ENCODE data around the gene LMX1B.

The LMX1B gene

DNA sequence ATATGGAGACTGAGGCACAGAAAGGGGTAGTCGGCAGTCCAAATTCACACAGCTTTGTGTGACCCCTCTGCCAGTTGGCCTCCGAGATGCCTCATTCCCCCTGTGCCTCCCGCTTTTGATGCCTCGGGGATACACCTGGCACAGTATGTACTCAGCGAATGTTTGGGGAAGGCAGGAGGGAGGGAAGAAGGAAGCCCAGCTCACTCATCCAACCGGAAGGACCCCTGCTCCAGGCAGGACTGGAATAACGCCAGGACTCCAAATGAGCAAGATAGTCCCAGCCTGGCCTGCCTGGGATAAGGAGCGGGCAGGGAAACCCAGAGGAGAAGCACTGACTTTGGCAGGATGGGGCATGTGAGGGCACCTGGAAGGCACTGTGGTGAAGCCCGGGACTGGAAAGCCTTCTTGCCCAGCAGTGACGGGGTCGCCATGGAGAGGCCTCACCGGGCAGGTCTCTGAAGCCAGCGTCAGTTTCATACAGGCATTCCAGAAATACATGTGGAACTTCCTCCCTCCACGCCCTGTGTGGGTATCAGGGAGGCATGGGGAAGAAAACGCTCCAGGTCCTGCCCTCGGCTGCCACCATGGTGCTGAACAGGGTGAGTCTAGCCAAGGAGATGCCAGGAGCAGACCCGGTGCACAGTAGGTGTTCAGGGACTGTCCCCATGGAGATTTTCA lies 20.3 kb downstream of the LMX1B start:
- no peak for DNase-seq (ENCODE audit: low spot score)
- TF ChIP-seq, protein P1, sequence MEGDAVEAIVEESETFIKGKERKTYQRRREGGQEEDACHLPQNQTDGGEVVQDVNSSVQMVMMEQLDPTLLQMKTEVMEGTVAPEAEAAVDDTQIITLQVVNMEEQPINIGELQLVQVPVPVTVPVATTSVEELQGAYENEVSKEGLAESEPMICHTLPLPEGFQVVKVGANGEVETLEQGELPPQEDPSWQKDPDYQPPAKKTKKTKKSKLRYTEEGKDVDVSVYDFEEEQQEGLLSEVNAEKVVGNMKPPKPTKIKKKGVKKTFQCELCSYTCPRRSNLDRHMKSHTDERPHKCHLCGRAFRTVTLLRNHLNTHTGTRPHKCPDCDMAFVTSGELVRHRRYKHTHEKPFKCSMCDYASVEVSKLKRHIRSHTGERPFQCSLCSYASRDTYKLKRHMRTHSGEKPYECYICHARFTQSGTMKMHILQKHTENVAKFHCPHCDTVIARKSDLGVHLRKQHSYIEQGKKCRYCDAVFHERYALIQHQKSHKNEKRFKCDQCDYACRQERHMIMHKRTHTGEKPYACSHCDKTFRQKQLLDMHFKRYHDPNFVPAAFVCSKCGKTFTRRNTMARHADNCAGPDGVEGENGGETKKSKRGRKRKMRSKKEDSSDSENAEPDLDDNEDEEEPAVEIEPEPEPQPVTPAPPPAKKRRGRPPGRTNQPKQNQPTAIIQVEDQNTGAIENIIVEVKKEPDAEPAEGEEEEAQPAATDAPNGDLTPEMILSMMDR (IDR thresholded peaks at IDR 0.05), result no peak
- no peak overlapping the region for H3K27ac ChIP-seq
- H3K4me3 ChIP-seq, result no peak overlapping the region

DNA sequence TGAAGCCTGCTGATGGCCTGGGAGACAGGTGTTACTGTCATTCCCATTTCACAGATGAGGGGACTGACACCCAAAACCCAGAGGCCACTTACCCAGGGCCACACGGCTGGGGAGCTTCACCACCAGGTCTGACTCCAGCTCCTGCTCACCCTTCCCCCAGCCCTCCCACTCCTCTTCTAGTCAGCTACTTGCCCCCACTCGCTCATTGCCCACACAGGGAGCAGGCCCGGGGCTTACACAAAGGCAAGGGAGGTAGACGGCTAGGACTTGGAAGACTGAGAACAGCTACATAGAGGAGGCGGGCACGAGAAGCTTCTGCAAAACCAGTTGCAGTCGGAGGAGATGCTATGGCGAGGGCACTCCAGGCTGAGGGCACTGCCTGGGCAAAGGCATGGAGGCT lies 21.3 kb downstream of the LMX1B start:
- no peak overlapping the region for H3K4me3 ChIP-seq
- no peak for DNase-seq (ENCODE audit: low spot score)
- no peak overlapping the region for H3K27ac ChIP-seq
- TF ChIP-seq, protein P1 (IDR thresholded peaks at IDR 0.05), result no peak

DNA sequence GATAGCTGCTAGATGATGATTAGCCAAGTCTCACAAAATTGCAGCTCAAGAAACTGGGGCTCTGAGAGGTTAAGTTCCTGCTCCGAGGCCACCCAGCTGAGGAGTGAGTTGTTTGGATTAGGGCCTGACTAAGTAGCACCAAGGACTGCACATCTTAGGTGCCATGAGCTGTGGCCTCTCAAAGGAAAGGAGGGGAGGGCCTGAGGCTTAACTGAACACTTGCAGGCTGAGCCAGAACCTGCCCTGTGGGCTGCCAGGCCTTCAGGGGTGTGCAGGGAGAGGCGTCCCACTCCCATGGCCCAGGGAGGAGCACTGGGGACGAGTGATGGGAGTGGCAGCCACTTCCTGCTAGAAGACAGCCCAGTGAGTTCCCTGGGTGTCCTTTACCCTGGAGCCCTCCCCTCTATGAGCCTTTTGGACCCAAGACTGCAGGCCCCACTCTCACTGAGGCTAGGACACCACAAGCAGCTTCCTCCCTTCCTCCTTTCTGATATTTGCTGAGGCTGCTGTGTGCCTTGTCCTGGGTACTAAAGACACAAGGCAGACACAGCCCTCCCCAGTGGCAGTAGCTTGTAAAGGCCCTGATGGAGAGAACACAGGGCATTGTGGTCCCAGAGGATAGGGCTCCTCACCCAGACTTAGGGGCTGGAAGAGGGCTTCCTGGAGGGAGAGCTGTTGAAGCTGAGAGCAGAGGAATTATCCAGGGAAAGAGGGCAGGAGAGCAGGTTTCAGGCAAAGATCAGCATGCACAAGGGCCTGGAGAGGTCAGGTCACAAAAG lies 22.1 kb downstream of the LMX1B start:
- no peak for DNase-seq (ENCODE audit: low spot score)
- Histone ChIP-seq H3K27ac (no peak overlapping the region), H3K4me3 (no peak overlapping the region)
- TF ChIP-seq, protein P1 (IDR thresholded peaks at IDR 0.05), result no peak

DNA sequence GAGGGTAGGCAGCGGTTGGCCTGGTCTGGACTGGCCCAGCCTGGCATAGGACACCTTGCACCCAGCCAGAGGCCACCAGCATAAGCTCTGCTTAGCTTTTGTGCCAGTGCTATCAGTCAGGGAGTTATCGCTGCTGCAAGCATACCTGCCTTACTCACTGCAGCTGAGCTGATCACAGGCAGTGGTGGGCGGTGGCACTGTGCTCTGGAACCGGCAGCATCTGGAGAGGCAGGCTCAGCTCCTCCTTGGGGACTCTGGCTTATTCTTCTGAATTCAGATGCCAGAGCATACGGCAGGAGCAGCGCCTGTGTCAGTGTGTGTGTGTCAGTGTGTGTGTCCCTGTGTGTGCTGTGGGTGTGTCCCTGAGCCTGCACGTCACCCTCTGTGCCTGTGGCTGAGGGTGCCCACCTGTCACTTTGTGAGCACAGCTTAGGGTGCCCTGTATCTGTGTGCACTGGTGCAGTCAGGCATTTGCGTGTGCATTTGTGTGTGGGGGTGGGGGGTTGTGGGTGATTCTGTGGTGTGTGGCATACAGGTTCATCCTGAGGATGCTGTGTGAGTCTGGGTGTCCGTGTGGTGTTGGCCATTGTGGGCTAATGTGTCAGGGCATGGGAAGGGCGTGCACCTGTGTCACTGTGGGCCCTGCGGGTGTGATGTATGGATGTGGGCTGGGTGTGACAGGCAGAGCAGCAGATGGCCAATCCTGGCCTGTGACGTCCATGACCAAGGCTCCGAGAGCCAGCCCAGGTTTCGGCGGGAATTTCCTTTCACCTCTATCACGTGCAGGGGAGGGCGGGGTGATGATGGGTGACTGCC lies 23.5 kb downstream of the LMX1B start:
- no peak overlapping the region for H3K4me3 ChIP-seq
- no peak overlapping the region for H3K27ac ChIP-seq
- TF ChIP-seq, protein P1 (IDR thresholded peaks at IDR 0.05), result no peak
- DNase-seq (ENCODE audit: low spot score), result no peak

DNA sequence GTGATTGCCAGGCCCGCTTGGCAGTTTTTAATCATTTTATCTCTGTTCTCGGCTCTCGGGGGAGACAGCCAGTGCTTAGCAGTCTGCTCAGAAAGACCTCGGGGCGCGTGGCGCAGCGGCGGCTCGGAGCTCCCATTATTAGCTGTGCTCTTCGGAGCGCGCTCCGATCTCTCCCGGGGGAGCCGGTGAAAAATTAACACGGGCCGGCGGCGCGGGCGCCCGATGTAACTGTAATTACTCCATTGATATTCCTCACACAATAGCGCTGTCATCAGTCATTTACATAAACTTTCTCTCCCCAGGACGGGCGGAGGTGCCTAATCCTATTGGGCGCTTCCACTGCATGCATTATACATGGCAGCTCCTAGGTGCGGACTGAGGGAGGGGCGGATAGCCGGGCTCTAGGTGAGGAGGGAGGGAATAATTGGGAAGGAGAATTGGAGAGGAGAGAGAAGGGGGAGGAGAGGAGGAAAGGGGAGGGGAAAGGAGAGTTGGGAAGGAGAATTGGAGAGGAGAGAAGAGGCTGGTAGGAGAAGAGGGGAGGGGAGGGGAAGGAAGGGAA lies 24.9 kb downstream of the LMX1B start:
- TF ChIP-seq, protein P1 (IDR thresholded peaks at IDR 0.05), result no peak
- H3K27ac ChIP-seq, result no peak overlapping the region
- peak overlapping the region; percentile 36 for H3K4me3 ChIP-seq
- no peak for DNase-seq (ENCODE audit: low spot score)

DNA sequence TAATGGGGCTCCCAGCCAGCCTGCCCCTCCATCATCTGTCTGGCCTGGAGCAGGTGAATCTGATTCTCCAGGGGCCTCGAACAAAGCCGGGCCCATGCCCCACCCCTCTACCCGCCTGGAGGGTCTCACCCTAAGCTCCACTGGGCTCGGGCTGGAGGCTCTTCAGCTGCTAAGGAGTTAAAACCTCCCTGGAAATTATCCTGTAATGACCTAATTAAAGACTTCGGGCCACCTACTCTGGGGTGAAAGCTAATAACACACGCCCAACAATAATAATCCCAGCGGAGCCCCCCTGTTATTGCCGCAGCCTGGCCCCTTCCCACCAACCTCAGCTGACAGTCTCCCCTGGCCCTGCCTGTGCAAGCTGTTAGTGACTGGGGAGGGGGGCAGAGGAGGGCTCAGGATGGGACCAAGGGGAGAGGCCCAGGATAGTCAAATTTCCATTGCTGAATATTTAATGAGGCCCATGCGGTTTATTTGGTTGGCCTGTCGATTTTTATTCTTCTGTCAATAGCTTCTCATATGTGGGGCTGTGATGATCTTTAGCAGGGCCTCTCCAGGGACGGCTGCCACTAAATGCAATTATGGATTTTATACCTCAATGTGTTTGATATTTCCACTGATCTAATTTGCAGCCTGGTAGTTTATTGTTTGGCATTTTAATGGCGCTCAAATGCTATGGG lies 25.7 kb downstream of the LMX1B start:
- Histone ChIP-seq H3K4me3 (no peak overlapping the region), H3K27ac (no peak overlapping the region)
- DNase-seq (ENCODE audit: low spot score), result no peak
- TF ChIP-seq, protein P1 (IDR thresholded peaks at IDR 0.05), result no peak
